Naive thymus-derived CD8-positive, alpha-beta T cell (primary cell): ENCODE data around the gene CLIP4. TPM values are rescaled to one million over a fixed set of nuclear protein-coding genes. Genes with fewer than 3 reads are reported as not detected.

ENCODE experiments used
- ATAC-seq, 2 donors: fragments of 150-1000 bp; cut with Tn5 transposase in 1 of 2; sonication (Bioruptor Pico), chemical (Tn5 transposase) in 1 of 2; 1 replicate in 1 of 2; 2 replicates in 1 of 2; pipeline ENCODE4 v1.10.0; 2021; ENCODE audit warnings: mild to moderate bottlenecking in 2 of 2, moderate library complexity in 2 of 2
- POLR2A ChIA-PET: fragments of 350-600 bp; sonication (Branson Sonifier 250); formaldehyde crosslinking; loops from one replicate; lab custom pipeline; 2021; ENCODE audit warnings: antibody characterized with exemption; lab: Charles Lee
- DNase-seq, 10 donors: peaks; one replicate each; pipeline versions ENCODE4 v3.0.0 to v3.0.0-alpha.2; 2020 to 2022
- H3K27ac Mint-ChIP-seq, 10 donors: one replicate each; pipeline ENCODE4 v1.8.0; 2020 to 2022; ENCODE audit warnings: mild to moderate bottlenecking in 10 of 10, mixed read lengths in 10 of 10, moderate library complexity in 4 of 10, inconsistent platforms in 1 of 10
- H3K27me3 Mint-ChIP-seq, 5 donors: one replicate each; pipeline ENCODE4 v1.8.0; 2021 to 2022; ENCODE audit warnings: mixed read lengths in 5 of 5
- H3K36me3 Mint-ChIP-seq, 3 donors: one replicate each; pipeline ENCODE4 v1.8.0; 2020 to 2022; ENCODE audit warnings: mixed read lengths in 3 of 3, mild to moderate bottlenecking in 2 of 3, inconsistent platforms in 1 of 3
- H3K4me1 Mint-ChIP-seq, 4 donors: one replicate each; pipeline ENCODE4 v1.8.0; 2021 to 2022; ENCODE audit warnings: mixed read lengths in 4 of 4
- H3K4me3 Mint-ChIP-seq, 10 donors: one replicate each; pipeline ENCODE4 v1.8.0; 2020 to 2022; ENCODE audit warnings: mild to moderate bottlenecking in 10 of 10, mixed read lengths in 10 of 10, moderate library complexity in 6 of 10, inconsistent platforms in 1 of 10
- H3K9me3 Mint-ChIP-seq, 9 donors: one replicate each; pipeline ENCODE4 v1.8.0; 2020 to 2022; ENCODE audit warnings: mixed read lengths in 9 of 9, mild to moderate bottlenecking in 3 of 9, inconsistent platforms in 1 of 9, moderate library complexity in 1 of 9
- polyA plus RNA-seq, 3 donors: library from polyadenylated mRNA; unstranded; fragments of 300-500 nt; fragmentation: Illumina TruSeq; gene quantifications; one replicate each; pipeline ENCODE4 v1.2.3, GENCODE V29; 2021
- total RNA-seq, 8 experiments: library from RNA in 2 of 8; stranded (reverse) in 2 of 8; gene quantifications; one replicate each; pipeline ENCODE4 v1.2.3 and lab custom pipeline; 2021 to 2026

Gene CLIP4
- total and polyA plus RNA-seq, 5 experiments from 2014 or later, result 18.7 to 59.0 (median 20.6) TPM

GRCh38 chr2:29155578-29155977 lies 40.4 kb downstream of the CLIP4 start:
- Mint-ChIP-seq H3K27ac (peak overlapping the region in 1 of 10 donors; percentile 40), H3K36me3 (peaks cover 4 to 83% (median 42%) of the 10 kb centered on the region in 3 donors), H3K27me3 (no peaks in the 10 kb centered on the region), H3K4me3 (no peak overlapping the region), H3K4me1 (peaks cover 0 to 6% (median 2%) of the 10 kb centered on the region in 4 donors), H3K9me3 (no peaks in the 10 kb centered on the region)
- POLR2A ChIA-PET, result no interaction called here
- ATAC-seq (no peak), DNase-seq (no peak)

- peaks cover 4 to 93% (median 44%) of the 10 kb centered on the region in 3 donors for H3K36me3 Mint-ChIP-seq
These were observed 41.9 kb downstream of the CLIP4 start for GRCh38 chr2:29157131-29157530.

GRCh38 chr2:29159125-29159524 lies 43.9 kb downstream of the CLIP4 start:
- H3K4me3 Mint-ChIP-seq, result no peak overlapping the region
- no peaks in the 10 kb centered on the region for H3K27me3 Mint-ChIP-seq
- ATAC-seq (no peak), DNase-seq (no peak)
- peaks cover 4 to 92% (median 35%) of the 10 kb centered on the region in 3 donors for H3K36me3 Mint-ChIP-seq
- H3K9me3 Mint-ChIP-seq, result no peaks in the 10 kb centered on the region
- peak overlapping the region in 4 of 10 donors; percentile 2 to 37 (median 8) for H3K27ac Mint-ChIP-seq
- POLR2A ChIA-PET, result no interaction called here
- peaks cover 0 to 6% (median 3%) of the 10 kb centered on the region in 4 donors for H3K4me1 Mint-ChIP-seq

More at GRCh38 chr2:29157131-29157530, 41.9 kb downstream of the CLIP4 start:
- peak overlapping the region in 2 of 10 donors; percentile 1 to 33 for H3K27ac Mint-ChIP-seq
- H3K4me3 Mint-ChIP-seq, result no peak overlapping the region
- H3K4me1 Mint-ChIP-seq, result peaks cover 0 to 6% (median 3%) of the 10 kb centered on the region in 4 donors
- no peaks in the 10 kb centered on the region for H3K27me3 Mint-ChIP-seq
- ATAC-seq (no peak), DNase-seq (no peak)
- POLR2A ChIA-PET, result interaction anchor here (0.5 kb wide), 1 partner anchor 52 kb away, joined by 3 read pairs; no protein-coding TSS in a partner anchor
- H3K9me3 Mint-ChIP-seq, result no peaks in the 10 kb centered on the region

- Mint-ChIP-seq H3K36me3 (peaks cover 4 to 87% (median 36%) of the 10 kb centered on the region in 3 donors), H3K4me3 (no peak overlapping the region), H3K27ac (no peak overlapping the region), H3K9me3 (no peaks in the 10 kb centered on the region), H3K4me1 (peaks cover 0 to 2% (median under 1%) of the 10 kb centered on the region in 4 donors), H3K27me3 (no peaks in the 10 kb centered on the region)
- ATAC-seq (no peak), DNase-seq (no peak)
- POLR2A ChIA-PET, result no interaction called here
These were observed 45.0 kb downstream of the CLIP4 start for GRCh38 chr2:29160184-29160583.

- ATAC-seq, result no peak
- POLR2A ChIA-PET, result no interaction called here
- H3K36me3 Mint-ChIP-seq, result peaks cover 4 to 88% (median 24%) of the 10 kb centered on the region in 3 donors
These were observed 47.2 kb downstream of the CLIP4 start for GRCh38 chr2:29162204-29162928.

GRCh38 chr2:29164091-29164846 lies 49.1 kb downstream of the CLIP4 start:
- Mint-ChIP-seq H3K27ac (peak overlapping the region in 2 of 10 donors; percentile 8 to 33), H3K36me3 (peaks cover 3 to 83% (median 20%) of the 10 kb centered on the region in 3 donors), H3K9me3 (no peaks in the 10 kb centered on the region), H3K27me3 (no peaks in the 10 kb centered on the region), H3K4me1 (peaks cover 0 to 2% (median under 1%) of the 10 kb centered on the region in 4 donors), H3K4me3 (no peak overlapping the region)
- ATAC-seq, result no peak
- POLR2A ChIA-PET, result no interaction called here
- DNase-seq, result no peak

More at GRCh38 chr2:29162204-29162928, 47.2 kb downstream of the CLIP4 start:
- Mint-ChIP-seq H3K27ac (peak overlapping the region in 2 of 10 donors; percentile 12 to 23), H3K4me1 (peaks cover 0 to 2% (median under 1%) of the 10 kb centered on the region in 4 donors), H3K9me3 (no peaks in the 10 kb centered on the region), H3K4me3 (no peak overlapping the region), H3K27me3 (no peaks in the 10 kb centered on the region)
- DNase-seq, result no peak

GRCh38 chr2:29165362-29166241 lies 50.4 kb downstream of the CLIP4 start:
- Mint-ChIP-seq H3K27ac (peak overlapping the region in 7 of 10 donors; percentile 1 to 58 (median 19)), H3K4me3 (no peak overlapping the region), H3K27me3 (no peaks in the 10 kb centered on the region), H3K36me3 (peaks cover 4 to 86% (median 17%) of the 10 kb centered on the region in 3 donors), H3K9me3 (no peaks in the 10 kb centered on the region), H3K4me1 (peaks cover 0 to 6% (median 1%) of the 10 kb centered on the region in 4 donors)
- no peak for DNase-seq
- ATAC-seq, result no peak
- POLR2A ChIA-PET, result no interaction called here

GRCh38 chr2:29166242-29167039 lies 51.2 kb downstream of the CLIP4 start:
- no peaks in the 10 kb centered on the region for H3K27me3 Mint-ChIP-seq
- H3K27ac Mint-ChIP-seq, result peak overlapping the region in 5 of 10 donors; percentile 1 to 58 (median 19)
- POLR2A ChIA-PET, result no interaction called here
- DNase-seq (no peak), ATAC-seq (no peak)
- H3K4me1 Mint-ChIP-seq, result peaks cover 0 to 6% (median 2%) of the 10 kb centered on the region in 4 donors
- peaks cover 4 to 86% (median 18%) of the 10 kb centered on the region in 3 donors for H3K36me3 Mint-ChIP-seq
- H3K9me3 Mint-ChIP-seq, result no peaks in the 10 kb centered on the region
- H3K4me3 Mint-ChIP-seq, result no peak overlapping the region

GRCh38 chr2:29174937-29175336 lies 59.7 kb downstream of the CLIP4 start:
- DNase-seq (no peak), ATAC-seq (no peak)
- no peak overlapping the region for H3K4me3 Mint-ChIP-seq
- peak overlapping the region in 2 of 10 donors; percentile 36 to 61 for H3K27ac Mint-ChIP-seq
- POLR2A ChIA-PET, result no interaction called here
- H3K27me3 Mint-ChIP-seq, result no peaks in the 10 kb centered on the region
- H3K36me3 Mint-ChIP-seq, result peaks cover 4 to 79% (median 21%) of the 10 kb centered on the region in 3 donors
- peaks cover 0 to 10% (median 0%) of the 10 kb centered on the region in 4 donors for H3K4me1 Mint-ChIP-seq
- no peaks in the 10 kb centered on the region for H3K9me3 Mint-ChIP-seq

- H3K4me3 Mint-ChIP-seq, result no peak overlapping the region
- no peaks in the 10 kb centered on the region for H3K9me3 Mint-ChIP-seq
- no peaks in the 10 kb centered on the region for H3K27me3 Mint-ChIP-seq
- no peak for DNase-seq
- H3K36me3 Mint-ChIP-seq, result peaks cover 4 to 79% (median 21%) of the 10 kb centered on the region in 3 donors
- no peak for ATAC-seq
- POLR2A ChIA-PET, result no interaction called here
- H3K27ac Mint-ChIP-seq, result peak overlapping the region in 1 of 10 donors; percentile 61
- peaks cover 0 to 9% (median 0%) of the 10 kb centered on the region in 4 donors for H3K4me1 Mint-ChIP-seq
These were observed 60.1 kb downstream of the CLIP4 start for GRCh38 chr2:29175338-29175737.

GRCh38 chr2:29182334-29182733 lies 67.1 kb downstream of the CLIP4 start:
- POLR2A ChIA-PET, result no interaction called here
- Mint-ChIP-seq H3K27me3 (no peaks in the 10 kb centered on the region), H3K4me1 (no peaks in the 10 kb centered on the region), H3K9me3 (peaks cover 0 to under 1% (median 0%) of the 10 kb centered on the region in 9 donors), H3K4me3 (no peak overlapping the region), H3K36me3 (peaks cover 11 to 68% (median 34%) of the 10 kb centered on the region in 3 donors), H3K27ac (peak overlapping the region in 1 of 10 donors; percentile 8)
- ATAC-seq (no peak), DNase-seq (no peak)
